Measurements from ENCODE around the gene RAB43. TPM values are rescaled to one million over a fixed set of nuclear protein-coding genes. Genes with fewer than 3 reads are reported as not detected.
"Not testable (repeated sequence)": the region's sequence is repeated elsewhere in the genome, so short reads cannot be mapped to it uniquely, and the experiment has no call there.

The RAB43 gene
- total RNA-seq, 2 donors from 2014 or later = 26.1 to 49.7 TPM

GRCh38 chr3:129112308-129113052 lies 9.1 kb downstream of the RAB43 start:
- ATAC-seq (replicated peaks) = peak; percentile 49
- H3K9me3 Mint-ChIP-seq = no peaks in the 10 kb centered on the region
- H3K27me3 Mint-ChIP-seq = no peaks in the 10 kb centered on the region
- H3K4me3 Mint-ChIP-seq = no peak overlapping the region
- peaks cover 28% of the 10 kb centered on the region for H3K4me1 Mint-ChIP-seq
- H3K36me3 Mint-ChIP-seq (ENCODE audit: low read depth) = peaks cover 92% of the 10 kb centered on the region
- H3K27ac Mint-ChIP-seq = no peak overlapping the region

DNA sequence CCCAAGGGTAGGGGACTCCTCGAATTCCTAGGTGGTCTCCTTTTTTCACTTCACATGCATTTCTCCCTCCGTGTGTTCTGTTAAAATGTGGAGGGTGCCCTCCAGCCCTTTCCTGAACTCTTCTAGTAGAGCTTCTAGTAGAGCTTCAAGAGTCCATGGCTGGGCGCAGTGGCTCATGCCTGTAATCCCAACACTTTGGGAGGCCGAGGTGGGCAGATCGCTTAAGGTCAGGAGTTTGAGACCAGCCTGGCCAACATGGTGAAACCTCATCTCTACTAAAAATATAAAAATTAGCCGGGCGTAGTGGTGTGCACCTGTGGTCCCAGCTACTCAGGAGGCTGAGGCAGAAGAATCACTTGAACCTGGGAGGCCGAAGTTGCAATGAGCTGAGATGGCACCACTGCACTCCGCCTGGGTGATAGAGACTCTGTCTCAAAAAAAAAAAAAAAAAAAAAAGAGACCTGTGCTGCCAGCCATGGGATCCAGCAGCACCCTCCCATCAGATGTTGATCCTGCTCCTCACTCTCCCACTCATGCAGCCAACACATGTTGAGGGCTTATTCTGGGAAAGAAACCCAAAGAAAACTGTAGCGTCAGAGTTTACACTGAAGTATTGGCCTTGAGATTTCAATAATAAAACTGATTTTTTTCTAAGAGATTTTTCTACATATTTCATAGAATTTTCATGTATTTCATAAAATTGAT lies 10.4 kb downstream of the RAB43 start:
- Mint-ChIP-seq H3K27ac (peak overlapping the region; percentile 20), H3K36me3 (ENCODE audit: low read depth) (peaks cover 83% of the 10 kb centered on the region), H3K4me1 (peaks cover 17% of the 10 kb centered on the region)
- not testable (repeated sequence) for H3K9me3 Mint-ChIP-seq; H3K4me3 Mint-ChIP-seq; ATAC-seq (replicated peaks); H3K27me3 Mint-ChIP-seq

- Mint-ChIP-seq H3K27ac (peak overlapping the region; percentile 83), H3K27me3 (no peaks in the 10 kb centered on the region), H3K36me3 (ENCODE audit: low read depth) (peaks cover 55% of the 10 kb centered on the region), H3K4me1 (peaks cover 18% of the 10 kb centered on the region), H3K9me3 (no peaks in the 10 kb centered on the region), H3K4me3 (peak overlapping the region; percentile 8)
- ATAC-seq (replicated peaks) = no peak
Measured at GRCh38 chr3:129107793-129108192, 13.8 kb downstream of the RAB43 start.

DNA sequence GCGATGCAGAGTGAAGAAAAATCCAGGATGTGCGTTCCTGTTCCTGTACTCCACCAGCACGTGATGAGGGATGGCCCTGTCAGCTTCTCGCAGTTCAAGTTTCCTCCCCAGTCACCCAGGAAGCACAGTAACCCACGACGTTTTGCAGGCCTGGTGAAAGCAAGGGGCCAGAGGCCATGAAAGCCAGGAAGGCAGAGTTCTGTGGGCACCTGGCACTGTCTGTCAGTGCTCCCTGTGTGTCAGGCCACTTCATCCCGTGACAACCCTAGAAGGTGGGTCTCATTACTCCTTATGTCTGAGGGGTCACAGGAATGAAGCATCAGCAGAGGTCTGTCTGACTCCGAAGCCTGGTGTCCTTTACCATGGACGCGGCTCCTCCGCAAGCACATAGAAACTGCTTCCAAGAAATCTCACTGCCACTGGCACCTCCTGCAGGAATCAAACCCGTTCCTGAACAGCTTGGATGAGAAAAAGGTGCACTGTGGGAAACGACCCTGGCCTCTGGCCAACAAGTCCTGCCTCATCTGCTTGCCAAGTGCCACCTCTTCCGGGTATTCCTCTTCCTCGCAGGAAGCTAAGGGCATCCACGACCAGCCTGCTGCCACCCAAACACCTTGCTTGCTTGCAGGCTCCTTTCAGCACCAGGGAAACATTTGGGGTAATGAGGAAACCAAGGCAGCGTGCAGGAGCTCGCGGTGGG lies 14.6 kb downstream of the RAB43 start:
- Mint-ChIP-seq H3K9me3 (no peaks in the 10 kb centered on the region), H3K27me3 (no peaks in the 10 kb centered on the region), H3K4me1 (peaks cover 18% of the 10 kb centered on the region), H3K27ac (peak overlapping the region; percentile 83), H3K4me3 (no peak overlapping the region), H3K36me3 (ENCODE audit: low read depth) (peaks cover 49% of the 10 kb centered on the region)
- ATAC-seq (replicated peaks) = no peak

DNA sequence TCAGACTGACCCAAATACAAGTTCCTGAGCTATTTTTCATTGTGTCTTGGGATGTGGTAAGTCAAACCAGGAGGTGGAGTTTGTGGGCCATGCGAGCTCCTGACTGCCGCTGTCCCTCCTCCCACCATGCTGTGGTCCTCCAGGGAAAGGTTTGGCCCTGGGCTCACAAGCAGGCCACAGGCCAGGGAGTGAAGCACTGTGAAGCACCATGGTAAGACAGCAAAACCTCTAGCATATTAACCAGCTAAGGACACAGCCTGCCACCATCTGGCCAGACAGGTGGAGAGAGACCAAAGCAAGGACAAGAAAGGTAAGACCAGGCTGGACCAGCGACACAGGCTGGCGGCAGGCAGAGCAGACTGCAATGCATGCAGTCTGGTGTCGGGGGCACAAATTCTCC lies 15.3 kb downstream of the RAB43 start:
- no peaks in the 10 kb centered on the region for H3K27me3 Mint-ChIP-seq
- no peak for ATAC-seq (replicated peaks)
- H3K4me1 Mint-ChIP-seq = peaks cover 24% of the 10 kb centered on the region
- H3K27ac Mint-ChIP-seq = no peak overlapping the region
- H3K9me3 Mint-ChIP-seq = no peaks in the 10 kb centered on the region
- H3K36me3 Mint-ChIP-seq (ENCODE audit: low read depth) = peaks cover 43% of the 10 kb centered on the region
- no peak overlapping the region for H3K4me3 Mint-ChIP-seq

GRCh38 chr3:129105862-129106261 lies 15.7 kb downstream of the RAB43 start:
- Mint-ChIP-seq H3K4me1 (peaks cover 27% of the 10 kb centered on the region), H3K27me3 (no peaks in the 10 kb centered on the region), H3K36me3 (ENCODE audit: low read depth) (peaks cover 43% of the 10 kb centered on the region), H3K27ac (no peak overlapping the region), H3K4me3 (no peak overlapping the region), H3K9me3 (no peaks in the 10 kb centered on the region)
- ATAC-seq (replicated peaks) = no peak

DNA sequence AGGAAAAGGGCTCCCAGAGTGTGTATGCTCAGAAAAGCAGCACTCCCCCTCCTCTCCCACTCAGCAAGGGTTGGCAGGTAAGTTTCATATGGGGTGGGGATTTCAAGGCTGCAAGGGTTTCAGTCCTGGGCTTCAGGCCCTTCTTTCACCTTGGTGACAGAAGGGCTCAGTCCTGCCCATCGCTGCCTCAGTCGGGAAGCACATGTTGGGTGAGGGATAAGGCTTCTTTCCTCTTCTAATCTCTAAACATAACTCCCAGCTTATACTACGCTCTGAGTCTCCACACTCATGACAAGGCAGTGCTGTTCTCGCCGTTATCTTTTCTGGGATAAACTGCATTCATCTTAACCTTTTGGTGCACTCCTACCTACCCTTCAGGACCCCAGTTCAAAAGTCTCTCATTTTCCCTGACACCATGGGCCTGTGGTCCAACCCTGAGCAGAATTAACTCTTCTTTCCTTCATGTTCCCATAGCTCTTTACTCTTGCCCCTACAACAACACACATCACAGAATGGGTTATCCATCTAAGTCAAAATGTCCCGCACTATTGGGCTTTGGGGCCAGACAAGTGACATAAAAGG lies 17.0 kb downstream of the RAB43 start:
- Mint-ChIP-seq H3K4me1 (peaks cover 35% of the 10 kb centered on the region), H3K27me3 (no peaks in the 10 kb centered on the region), H3K9me3 (no peaks in the 10 kb centered on the region), H3K4me3 (no peak overlapping the region), H3K27ac (peak overlapping the region; percentile 49), H3K36me3 (ENCODE audit: low read depth) (peaks cover 43% of the 10 kb centered on the region)
- ATAC-seq (replicated peaks) = no peak

- no peaks in the 10 kb centered on the region for H3K27me3 Mint-ChIP-seq
- peaks cover 42% of the 10 kb centered on the region for H3K36me3 Mint-ChIP-seq (ENCODE audit: low read depth)
- peaks cover 38% of the 10 kb centered on the region for H3K4me1 Mint-ChIP-seq
- H3K9me3 Mint-ChIP-seq = no peaks in the 10 kb centered on the region
- no peak for ATAC-seq (replicated peaks)
- H3K4me3 Mint-ChIP-seq = no peak overlapping the region
- H3K27ac Mint-ChIP-seq = peak overlapping the region; percentile 49
Measured at GRCh38 chr3:129104051-129104450, 17.6 kb downstream of the RAB43 start.

DNA sequence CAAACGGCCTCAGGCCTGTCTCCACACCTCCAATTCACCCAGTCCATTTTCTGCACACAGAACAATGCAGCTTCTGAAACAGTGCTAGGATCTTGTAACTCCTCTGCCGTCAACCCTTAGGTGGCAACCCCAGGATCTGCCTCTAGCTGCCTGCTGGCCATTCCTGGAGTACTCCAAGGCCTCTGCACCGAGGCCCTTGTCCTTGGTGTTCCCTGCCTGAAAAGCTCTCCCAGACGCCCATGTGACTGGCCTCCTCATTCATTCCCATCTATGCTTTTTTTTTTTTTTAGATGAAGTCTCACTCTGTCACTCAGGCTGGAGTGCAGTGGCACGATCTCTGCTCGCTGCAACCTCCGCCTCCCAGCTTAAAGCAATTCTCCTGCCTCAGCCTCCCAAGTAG lies 18.3 kb downstream of the RAB43 start:
- Mint-ChIP-seq H3K27me3 (no peaks in the 10 kb centered on the region), H3K9me3 (no peaks in the 10 kb centered on the region), H3K4me1 (peaks cover 40% of the 10 kb centered on the region), H3K27ac (peak overlapping the region; percentile 49), H3K36me3 (ENCODE audit: low read depth) (peaks cover 38% of the 10 kb centered on the region), H3K4me3 (no peak overlapping the region)
- no peak for ATAC-seq (replicated peaks)

DNA sequence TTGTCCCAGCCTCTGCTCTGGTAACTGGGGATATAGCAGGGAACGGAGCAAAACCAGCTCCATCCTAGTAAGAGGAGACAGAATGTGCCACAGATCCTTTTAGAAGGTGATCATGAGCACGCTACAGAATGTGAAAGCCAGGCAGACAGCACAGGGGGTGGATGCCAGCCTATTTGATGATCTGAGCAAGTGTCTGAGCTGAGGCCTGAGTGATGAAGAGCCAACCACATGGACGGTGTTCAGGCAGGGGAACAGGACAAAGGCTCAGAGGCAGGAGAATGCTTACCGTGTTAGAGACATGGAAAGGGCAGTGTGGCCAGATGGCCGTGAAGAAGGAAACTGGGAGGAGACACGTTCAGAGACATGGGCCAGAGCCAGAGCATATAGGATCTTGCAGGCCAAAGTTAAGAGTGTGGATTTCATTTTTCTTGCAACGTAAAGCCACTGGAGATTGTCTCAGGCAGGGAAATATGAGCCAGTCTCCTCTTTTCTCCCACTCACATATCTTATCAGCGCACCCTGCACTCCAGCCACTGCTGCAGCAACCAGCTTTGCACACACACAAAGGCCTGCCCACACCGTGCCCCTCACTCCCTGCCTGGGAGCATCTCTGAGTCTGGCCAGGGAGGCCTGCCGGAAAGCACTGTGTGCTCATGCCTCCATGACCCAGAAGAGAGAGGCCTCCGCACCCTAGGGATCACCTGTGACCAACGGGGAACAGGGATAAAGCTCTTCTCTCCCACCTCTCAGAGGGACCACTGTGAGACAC lies 20.1 kb downstream of the RAB43 start:
- Mint-ChIP-seq H3K4me3 (no peak overlapping the region), H3K36me3 (ENCODE audit: low read depth) (peaks cover 44% of the 10 kb centered on the region), H3K9me3 (no peaks in the 10 kb centered on the region), H3K4me1 (peaks cover 38% of the 10 kb centered on the region), H3K27ac (peak overlapping the region; percentile 28), H3K27me3 (no peaks in the 10 kb centered on the region)
- no peak for ATAC-seq (replicated peaks)

DNA sequence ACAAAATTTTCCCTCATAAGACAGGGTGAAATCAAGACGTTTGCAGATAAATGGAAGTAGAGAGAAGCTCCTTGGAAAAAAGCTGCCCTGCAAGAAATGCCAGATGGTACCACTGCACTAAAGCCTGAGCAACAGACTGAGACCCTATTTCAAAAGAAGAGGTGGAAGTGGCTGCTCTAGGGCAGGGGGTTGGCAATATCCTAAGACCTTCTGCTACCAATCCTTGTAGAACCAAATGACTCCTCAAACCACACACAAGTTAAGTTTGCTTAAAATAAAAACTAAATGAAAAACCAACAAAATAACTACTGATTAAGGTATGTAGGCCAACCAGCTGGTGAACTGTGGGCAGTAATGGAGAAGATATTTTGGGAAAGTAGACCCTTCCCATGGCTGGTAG lies 21.3 kb downstream of the RAB43 start:
- H3K9me3 Mint-ChIP-seq = no peaks in the 10 kb centered on the region
- peak overlapping the region; percentile 37 for H3K27ac Mint-ChIP-seq
- no peak overlapping the region for H3K4me3 Mint-ChIP-seq
- H3K4me1 Mint-ChIP-seq = peaks cover 38% of the 10 kb centered on the region
- peaks cover 48% of the 10 kb centered on the region for H3K36me3 Mint-ChIP-seq (ENCODE audit: low read depth)
- peak; percentile 52 for ATAC-seq (replicated peaks)
- no peaks in the 10 kb centered on the region for H3K27me3 Mint-ChIP-seq

DNA sequence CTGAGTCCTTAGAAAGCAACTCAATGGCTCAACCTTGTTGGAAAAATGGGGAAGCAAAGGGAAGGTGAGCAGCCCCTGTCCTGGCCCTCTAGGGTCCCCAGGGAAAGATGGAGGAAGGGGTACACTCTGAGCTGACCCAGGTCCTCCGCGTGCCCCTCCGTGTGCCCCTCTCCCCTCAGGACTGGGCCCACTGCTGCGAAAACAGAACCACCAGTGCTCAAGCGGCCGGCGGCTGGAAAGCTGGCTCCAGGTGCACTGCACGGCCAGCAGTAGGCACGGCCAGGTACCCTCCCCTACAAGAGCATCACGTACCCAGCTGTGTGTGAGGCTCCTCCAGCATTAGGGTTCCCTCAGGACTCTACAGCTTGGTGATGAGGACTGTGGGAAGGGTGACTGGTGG lies 26.3 kb downstream of the RAB43 start:
- Mint-ChIP-seq H3K27me3 (no peaks in the 10 kb centered on the region), H3K4me3 (no peak overlapping the region), H3K27ac (no peak overlapping the region), H3K9me3 (no peaks in the 10 kb centered on the region), H3K36me3 (ENCODE audit: low read depth) (peaks cover 74% of the 10 kb centered on the region), H3K4me1 (peaks cover 19% of the 10 kb centered on the region)
- ATAC-seq (replicated peaks) = no peak

GRCh38 chr3:129088312-129088711 lies 33.3 kb downstream of the RAB43 start:
- not testable (repeated sequence) for H3K4me1 Mint-ChIP-seq; H3K27me3 Mint-ChIP-seq; H3K4me3 Mint-ChIP-seq; H3K9me3 Mint-ChIP-seq; H3K27ac Mint-ChIP-seq; ATAC-seq (replicated peaks)
- peaks cover 18% of the 10 kb centered on the region for H3K36me3 Mint-ChIP-seq (ENCODE audit: low read depth)

GRCh38 chr3:129087904-129088303 lies 33.7 kb downstream of the RAB43 start:
- not testable (repeated sequence) for H3K9me3 Mint-ChIP-seq, H3K4me1 Mint-ChIP-seq, H3K27me3 Mint-ChIP-seq, H3K4me3 Mint-ChIP-seq, H3K27ac Mint-ChIP-seq
- ATAC-seq (replicated peaks) = peak; percentile 30
- H3K36me3 Mint-ChIP-seq (ENCODE audit: low read depth) = peaks cover 14% of the 10 kb centered on the region
